HEK293 (cell line): ENCODE results near the gene RNF224.

Source experiments
- ATF2 ChIP-seq: fragments of 450-650 bp; formaldehyde crosslinking; IDR thresholded peaks from 2 replicates; pipeline ENCODE4 v1.5.1; 2016; ENCODE audit warnings: missing biosample characterization, missing genetic modification characterization, low read depth
- EGR2 ChIP-seq: fragments of 450-650 bp; formaldehyde crosslinking; IDR thresholded peaks from 2 replicates; pipeline ENCODE4 v1.5.1; 2016; ENCODE audit warnings: low read depth, missing biosample characterization, missing genetic modification characterization
- IKZF3 ChIP-seq: fragments of 450-650 bp; IDR thresholded peaks from 2 replicates; pipeline ENCODE4 v1.5.0; 2018; ENCODE audit warnings: missing biosample characterization, mild to moderate bottlenecking, missing genetic modification characterization, moderate library complexity
- KLF7 ChIP-seq: fragments of 450-650 bp; formaldehyde crosslinking; IDR thresholded peaks from 2 replicates; pipeline ENCODE4 v1.5.1; 2016; ENCODE audit warnings: missing biosample characterization, missing genetic modification characterization, borderline replicate concordance
- KLF8 ChIP-seq: fragments of 450-650 bp; formaldehyde crosslinking; IDR thresholded peaks from 2 replicates; pipeline ENCODE4 v1.5.1; 2016; ENCODE audit warnings: missing biosample characterization, missing genetic modification characterization
- SCRT1 ChIP-seq: fragments of 450-650 bp; formaldehyde crosslinking; IDR thresholded peaks from 2 replicates; pipeline ENCODE4 v1.5.1; 2016; ENCODE audit warnings: missing biosample characterization, missing genetic modification characterization, borderline replicate concordance
- SP3 ChIP-seq: fragments of 450-650 bp; formaldehyde crosslinking; IDR thresholded peaks from 2 replicates; pipeline ENCODE4 v1.5.1; 2016; ENCODE audit warnings: missing biosample characterization, missing genetic modification characterization
- ZFP41 ChIP-seq: fragments of 450-650 bp; formaldehyde crosslinking; IDR thresholded peaks from 2 replicates; pipeline ENCODE4 v1.5.1; 2016; ENCODE audit warnings: missing biosample characterization, missing genetic modification characterization, borderline replicate concordance
- ZNF140 ChIP-seq: fragments of 450-650 bp; formaldehyde crosslinking; IDR thresholded peaks from 2 replicates; pipeline ENCODE4 v1.5.1; 2016; ENCODE audit warnings: missing biosample characterization, missing genetic modification characterization
- ZNF24 ChIP-seq: fragments of 450-650 bp; formaldehyde crosslinking; IDR thresholded peaks from 2 replicates; pipeline ENCODE4 v1.5.1; 2016; ENCODE audit warnings: missing biosample characterization, missing genetic modification characterization
- ZNF549 ChIP-seq: fragments of 450-650 bp; IDR thresholded peaks from 2 replicates; pipeline ENCODE4 v1.5.1; 2018; ENCODE audit warnings: missing biosample characterization, missing genetic modification characterization, mild to moderate bottlenecking, inconsistent platforms, moderate library complexity
- ZNF561 ChIP-seq: fragments of 450-650 bp; IDR thresholded peaks from 2 replicates; pipeline ENCODE4 v1.5.1; 2018; ENCODE audit warnings: missing biosample characterization, missing genetic modification characterization, borderline replicate concordance
- ZNF571 ChIP-seq: fragments of 450-650 bp; formaldehyde crosslinking; IDR thresholded peaks from 2 replicates; pipeline ENCODE4 v1.5.0; 2017; ENCODE audit warnings: missing biosample characterization, missing genetic modification characterization
- ZNF701 ChIP-seq: fragments of 450-650 bp; formaldehyde crosslinking; IDR thresholded peaks from 2 replicates; pipeline ENCODE4 v1.5.1; 2016; ENCODE audit warnings: missing biosample characterization, missing genetic modification characterization
- ZNF76 ChIP-seq: fragments of 450-650 bp; formaldehyde crosslinking; IDR thresholded peaks from 2 replicates; pipeline ENCODE4; 2016; ENCODE audit warnings: low read depth, missing biosample characterization, missing genetic modification characterization, borderline replicate concordance
- ZSCAN4 ChIP-seq: fragments of 450-650 bp; formaldehyde crosslinking; IDR thresholded peaks from 2 replicates; pipeline ENCODE4 v1.5.1; 2017; ENCODE audit warnings: missing biosample characterization, missing genetic modification characterization
- ZSCAN5A ChIP-seq: fragments of 450-650 bp; formaldehyde crosslinking; IDR thresholded peaks from 2 replicates; pipeline ENCODE4 v1.5.1; 2016; ENCODE audit warnings: missing biosample characterization, missing genetic modification characterization
- TF ChIP-seq, protein P1 (sequence below): fragments of 450-650 bp; formaldehyde crosslinking; conservative IDR thresholded peaks from 2 replicates; pipeline ENCODE4 v1.5.1; 2016; ENCODE audit warnings: low read depth, missing biosample characterization, missing genetic modification characterization
- TF ChIP-seq, protein P2 (sequence below): fragments of 450-650 bp; formaldehyde crosslinking; IDR thresholded peaks from 2 replicates; pipeline ENCODE4 v1.5.0; 2017; ENCODE audit warnings: missing biosample characterization, missing genetic modification characterization, borderline replicate concordance
- TF ChIP-seq, protein P3 (sequence below): fragments of 450-650 bp; IDR thresholded peaks from 2 replicates; pipeline ENCODE4 v1.5.1; 2018; ENCODE audit warnings: missing biosample characterization, mild to moderate bottlenecking, missing genetic modification characterization
- TF ChIP-seq, protein P4 (sequence below): sonication (generic); formaldehyde crosslinking; IDR thresholded peaks from 2 replicates; pipeline ENCODE4 v1.8.1; 2022; ENCODE audit warnings: mild to moderate bottlenecking, moderate library complexity, missing genetic modification reagents

Gene RNF224

GRCh38 chr9:137240841-137241489 lies 13.7 kb downstream of the RNF224 start, which contains the start of gene TUBB4B (continued):
- TF ChIP-seq, protein P1, sequence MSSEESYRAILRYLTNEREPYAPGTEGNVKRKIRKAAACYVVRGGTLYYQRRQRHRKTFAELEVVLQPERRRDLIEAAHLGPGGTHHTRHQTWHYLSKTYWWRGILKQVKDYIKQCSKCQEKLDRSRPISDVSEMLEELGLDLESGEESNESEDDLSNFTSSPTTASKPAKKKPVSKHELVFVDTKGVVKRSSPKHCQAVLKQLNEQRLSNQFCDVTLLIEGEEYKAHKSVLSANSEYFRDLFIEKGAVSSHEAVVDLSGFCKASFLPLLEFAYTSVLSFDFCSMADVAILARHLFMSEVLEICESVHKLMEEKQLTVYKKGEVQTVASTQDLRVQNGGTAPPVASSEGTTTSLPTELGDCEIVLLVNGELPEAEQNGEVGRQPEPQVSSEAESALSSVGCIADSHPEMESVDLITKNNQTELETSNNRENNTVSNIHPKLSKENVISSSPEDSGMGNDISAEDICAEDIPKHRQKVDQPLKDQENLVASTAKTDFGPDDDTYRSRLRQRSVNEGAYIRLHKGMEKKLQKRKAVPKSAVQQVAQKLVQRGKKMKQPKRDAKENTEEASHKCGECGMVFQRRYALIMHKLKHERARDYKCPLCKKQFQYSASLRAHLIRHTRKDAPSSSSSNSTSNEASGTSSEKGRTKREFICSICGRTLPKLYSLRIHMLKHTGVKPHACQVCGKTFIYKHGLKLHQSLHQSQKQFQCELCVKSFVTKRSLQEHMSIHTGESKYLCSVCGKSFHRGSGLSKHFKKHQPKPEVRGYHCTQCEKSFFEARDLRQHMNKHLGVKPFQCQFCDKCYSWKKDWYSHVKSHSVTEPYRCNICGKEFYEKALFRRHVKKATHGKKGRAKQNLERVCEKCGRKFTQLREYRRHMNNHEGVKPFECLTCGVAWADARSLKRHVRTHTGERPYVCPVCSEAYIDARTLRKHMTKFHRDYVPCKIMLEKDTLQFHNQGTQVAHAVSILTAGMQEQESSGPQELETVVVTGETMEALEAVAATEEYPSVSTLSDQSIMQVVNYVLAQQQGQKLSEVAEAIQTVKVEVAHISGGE: peak; percentile 71
- TF ChIP-seq, protein P2, sequence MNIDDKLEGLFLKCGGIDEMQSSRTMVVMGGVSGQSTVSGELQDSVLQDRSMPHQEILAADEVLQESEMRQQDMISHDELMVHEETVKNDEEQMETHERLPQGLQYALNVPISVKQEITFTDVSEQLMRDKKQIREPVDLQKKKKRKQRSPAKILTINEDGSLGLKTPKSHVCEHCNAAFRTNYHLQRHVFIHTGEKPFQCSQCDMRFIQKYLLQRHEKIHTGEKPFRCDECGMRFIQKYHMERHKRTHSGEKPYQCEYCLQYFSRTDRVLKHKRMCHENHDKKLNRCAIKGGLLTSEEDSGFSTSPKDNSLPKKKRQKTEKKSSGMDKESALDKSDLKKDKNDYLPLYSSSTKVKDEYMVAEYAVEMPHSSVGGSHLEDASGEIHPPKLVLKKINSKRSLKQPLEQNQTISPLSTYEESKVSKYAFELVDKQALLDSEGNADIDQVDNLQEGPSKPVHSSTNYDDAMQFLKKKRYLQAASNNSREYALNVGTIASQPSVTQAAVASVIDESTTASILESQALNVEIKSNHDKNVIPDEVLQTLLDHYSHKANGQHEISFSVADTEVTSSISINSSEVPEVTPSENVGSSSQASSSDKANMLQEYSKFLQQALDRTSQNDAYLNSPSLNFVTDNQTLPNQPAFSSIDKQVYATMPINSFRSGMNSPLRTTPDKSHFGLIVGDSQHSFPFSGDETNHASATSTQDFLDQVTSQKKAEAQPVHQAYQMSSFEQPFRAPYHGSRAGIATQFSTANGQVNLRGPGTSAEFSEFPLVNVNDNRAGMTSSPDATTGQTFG: peak; percentile 77; the same call in 1 of the 2 replicates
- TF ChIP-seq SCRT1 (tag by site-specific recombination): no peak
- no peak for TF ChIP-seq ZNF140 (tag by site-specific recombination)
- TF ChIP-seq ATF2: no peak
- TF ChIP-seq ZFP41 (tag by site-specific recombination): peak; percentile 84; the same call in 1 of the 2 replicates
- TF ChIP-seq ZNF24 (tag by site-specific recombination): 0 out of 2 replicates have a peak, but pooled peaks have one; percentile 28
- TF ChIP-seq ZNF76 (tag by site-specific recombination): peak; percentile 34; the same call in 1 of the 2 replicates
- TF ChIP-seq KLF8: peak; percentile 83
- TF ChIP-seq ZSCAN5A (tag by site-specific recombination): no peak
- TF ChIP-seq SP3: peak; percentile 82; the same call in 1 of the 2 replicates
- TF ChIP-seq ZNF549: no peak
- no peak for TF ChIP-seq ZNF701 (tag by site-specific recombination)
- peak; percentile 29; the same call in 1 of the 2 replicates for TF ChIP-seq KLF7 (tag by site-specific recombination)
- TF ChIP-seq ZNF571 (tag by site-specific recombination): no peak
- peak; percentile 36; the same call in 1 of the 2 replicates for TF ChIP-seq ZNF561 (tag by site-specific recombination)
- TF ChIP-seq, protein P3, sequence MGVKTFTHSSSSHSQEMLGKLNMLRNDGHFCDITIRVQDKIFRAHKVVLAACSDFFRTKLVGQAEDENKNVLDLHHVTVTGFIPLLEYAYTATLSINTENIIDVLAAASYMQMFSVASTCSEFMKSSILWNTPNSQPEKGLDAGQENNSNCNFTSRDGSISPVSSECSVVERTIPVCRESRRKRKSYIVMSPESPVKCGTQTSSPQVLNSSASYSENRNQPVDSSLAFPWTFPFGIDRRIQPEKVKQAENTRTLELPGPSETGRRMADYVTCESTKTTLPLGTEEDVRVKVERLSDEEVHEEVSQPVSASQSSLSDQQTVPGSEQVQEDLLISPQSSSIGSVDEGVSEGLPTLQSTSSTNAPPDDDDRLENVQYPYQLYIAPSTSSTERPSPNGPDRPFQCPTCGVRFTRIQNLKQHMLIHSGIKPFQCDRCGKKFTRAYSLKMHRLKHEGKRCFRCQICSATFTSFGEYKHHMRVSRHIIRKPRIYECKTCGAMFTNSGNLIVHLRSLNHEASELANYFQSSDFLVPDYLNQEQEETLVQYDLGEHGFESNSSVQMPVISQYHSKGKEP: 0 out of 2 replicates have a peak, but pooled peaks have one; percentile 18
- TF ChIP-seq ZSCAN4 (tag by site-specific recombination): no peak
- peak; percentile 70 for TF ChIP-seq EGR2
- TF ChIP-seq, protein P4, sequence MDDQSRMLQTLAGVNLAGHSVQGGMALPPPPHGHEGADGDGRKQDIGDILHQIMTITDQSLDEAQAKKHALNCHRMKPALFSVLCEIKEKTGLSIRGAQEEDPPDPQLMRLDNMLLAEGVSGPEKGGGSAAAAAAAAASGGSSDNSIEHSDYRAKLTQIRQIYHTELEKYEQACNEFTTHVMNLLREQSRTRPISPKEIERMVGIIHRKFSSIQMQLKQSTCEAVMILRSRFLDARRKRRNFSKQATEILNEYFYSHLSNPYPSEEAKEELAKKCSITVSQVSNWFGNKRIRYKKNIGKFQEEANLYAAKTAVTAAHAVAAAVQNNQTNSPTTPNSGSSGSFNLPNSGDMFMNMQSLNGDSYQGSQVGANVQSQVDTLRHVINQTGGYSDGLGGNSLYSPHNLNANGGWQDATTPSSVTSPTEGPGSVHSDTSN: peak; percentile 100
- TF ChIP-seq IKZF3: no peak
